DMS153 treated with DMSO at 0.1 percent for 48 hours (cell line): Measurements from ENCODE around the gene RCOR1.

ENCODE experiments used
- DNase-seq: peaks from one replicate; lab custom pipeline; 2025; ENCODE audit not compliant: unreplicated experiment; lab: John Stamatoyannopoulos, UW

Gene RCOR1

GRCh38 chr14:102668291-102668873 lies 75.9 kb downstream of the RCOR1 start:
- DNase-seq = no peak

GRCh38 chr14:102671410-102671809 lies 79.0 kb downstream of the RCOR1 start:
- no peak for DNase-seq

DNA sequence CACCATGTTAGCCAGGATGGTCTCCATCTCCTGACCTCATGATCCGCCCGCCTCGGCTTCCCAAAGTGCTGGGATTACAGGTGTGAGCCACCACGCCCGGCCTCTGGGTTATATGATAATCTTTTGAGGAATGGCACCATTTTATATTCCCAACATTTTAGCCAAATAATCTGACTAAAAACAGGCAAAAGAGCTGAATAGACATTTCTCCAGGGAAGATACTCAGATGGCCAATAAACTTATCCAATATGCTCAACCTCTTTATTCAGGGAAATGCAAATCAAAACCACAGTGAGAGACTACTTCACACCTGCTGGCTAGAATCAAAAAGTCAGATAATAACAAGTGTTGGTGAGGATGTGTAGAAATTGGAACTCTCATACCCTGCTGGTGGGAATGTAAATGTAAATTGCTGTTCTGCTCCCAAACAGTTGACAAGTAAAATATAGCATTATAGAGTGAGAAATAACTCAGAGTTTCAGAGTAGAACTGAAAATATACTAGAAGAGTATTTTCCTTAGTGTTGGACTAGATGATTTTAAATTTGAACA lies 80.0 kb downstream of the RCOR1 start:
- DNase-seq = no peak

DNA sequence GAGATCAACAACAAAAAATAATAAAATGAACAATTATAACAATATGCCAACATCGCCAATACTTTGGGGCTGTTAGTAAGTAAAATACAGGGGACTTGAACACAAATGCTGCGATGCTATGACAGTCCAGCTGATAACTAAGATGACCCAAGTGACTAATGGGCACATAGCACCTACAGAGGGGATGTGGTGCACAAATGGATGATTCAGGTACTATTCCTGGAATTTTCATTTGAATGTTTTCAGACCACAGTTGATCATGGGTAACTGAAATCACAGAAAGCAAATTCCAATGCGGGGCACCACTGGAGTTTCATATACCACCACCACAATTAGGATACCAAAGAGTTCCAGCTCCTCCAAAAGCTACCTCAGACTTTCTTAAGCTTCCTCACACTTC lies 82.9 kb downstream of the RCOR1 start:
- DNase-seq = no peak

GRCh38 chr14:102678394-102678793 lies 85.9 kb downstream of the RCOR1 start:
- no peak for DNase-seq

DNA sequence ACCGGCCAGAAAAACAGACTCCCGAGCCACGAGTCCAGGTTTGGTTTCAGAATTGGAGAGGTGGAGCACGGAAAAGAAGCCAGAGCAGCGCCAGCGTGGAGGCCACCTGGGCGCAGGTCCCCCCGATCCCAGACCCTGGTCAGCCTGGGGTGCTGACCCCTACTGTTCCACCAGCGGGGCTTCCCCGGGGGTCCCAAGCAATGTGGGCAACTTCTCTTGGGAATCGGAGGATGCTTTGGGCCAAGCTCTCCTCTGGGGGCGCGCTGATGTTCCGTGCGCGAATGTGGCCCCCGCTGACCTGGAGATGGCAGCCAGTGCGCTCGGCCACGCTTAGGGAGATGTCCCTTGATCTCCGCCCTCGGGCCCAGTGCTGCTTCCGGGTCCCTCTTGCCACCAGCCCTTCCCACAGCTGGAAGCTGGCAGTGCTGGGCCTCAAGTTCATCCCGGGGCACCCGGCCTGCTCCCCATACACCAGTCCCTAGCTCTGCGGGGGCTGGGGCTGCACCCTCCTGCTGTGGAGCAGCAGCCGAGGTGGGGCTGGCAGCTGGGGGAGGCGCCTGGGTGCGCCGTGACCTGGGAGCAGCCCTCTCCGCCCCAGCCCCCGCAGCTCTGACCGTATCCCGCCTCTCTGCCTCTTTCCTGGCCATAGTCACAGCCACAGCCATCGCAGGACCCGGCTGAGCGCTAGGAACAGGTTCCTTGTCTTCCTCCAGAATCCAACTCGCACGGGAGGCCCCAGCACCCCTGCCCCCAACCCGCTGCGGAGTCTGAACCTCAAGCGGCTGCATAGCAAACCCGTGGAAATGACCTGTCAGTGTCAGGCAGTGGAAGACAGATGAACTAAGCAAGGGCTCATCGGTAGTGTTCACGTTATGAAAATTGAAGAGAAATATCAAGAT lies 91.2 kb downstream of the RCOR1 start:
- DNase-seq = no peak

DNA sequence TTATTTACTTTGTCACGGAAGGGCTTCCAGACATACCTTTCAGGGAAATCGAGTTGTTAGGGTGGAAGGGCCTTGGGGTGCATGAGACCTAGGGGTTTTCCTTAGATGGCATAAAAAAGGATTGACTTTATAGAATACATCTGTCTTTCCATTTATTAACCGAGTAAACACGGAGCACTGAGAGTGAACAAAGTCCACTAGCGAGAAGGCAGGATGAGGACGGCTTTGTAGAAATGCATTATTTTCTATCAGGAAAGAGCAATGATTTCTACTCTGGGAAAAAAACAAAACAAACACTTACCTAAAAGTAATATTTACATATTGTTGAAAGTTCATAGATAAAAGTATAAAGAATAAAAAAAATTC lies 91.8 kb downstream of the RCOR1 start:
- no peak for DNase-seq

DNA sequence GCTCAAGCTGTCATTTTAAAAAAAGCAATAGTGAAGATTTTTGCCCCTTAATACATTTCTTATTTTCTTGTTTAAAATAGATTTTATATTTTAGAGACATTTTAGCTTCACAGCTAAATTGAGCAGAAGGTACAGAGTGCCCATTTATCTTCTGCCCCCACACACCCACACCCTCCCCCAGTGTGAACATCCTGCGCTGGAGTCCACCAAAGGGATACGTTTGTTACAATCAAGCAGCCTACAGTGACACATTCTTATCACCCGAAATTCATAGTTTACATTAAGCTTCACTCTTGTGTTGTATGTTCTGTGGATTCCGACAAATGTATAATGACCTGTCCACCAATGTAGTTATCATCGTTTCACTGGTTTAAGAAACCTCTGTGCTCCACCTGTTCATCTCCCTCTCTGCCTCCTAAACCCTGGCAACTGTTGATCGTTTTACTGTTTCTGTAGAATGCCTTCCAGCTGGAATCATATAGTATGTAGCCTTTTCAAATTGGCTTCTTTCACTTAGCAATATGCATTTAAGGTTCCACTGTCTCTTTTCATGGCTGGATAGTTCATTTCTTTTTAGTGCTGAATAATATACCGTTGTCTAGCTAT lies 93.8 kb downstream of the RCOR1 start:
- DNase-seq = no peak

DNA sequence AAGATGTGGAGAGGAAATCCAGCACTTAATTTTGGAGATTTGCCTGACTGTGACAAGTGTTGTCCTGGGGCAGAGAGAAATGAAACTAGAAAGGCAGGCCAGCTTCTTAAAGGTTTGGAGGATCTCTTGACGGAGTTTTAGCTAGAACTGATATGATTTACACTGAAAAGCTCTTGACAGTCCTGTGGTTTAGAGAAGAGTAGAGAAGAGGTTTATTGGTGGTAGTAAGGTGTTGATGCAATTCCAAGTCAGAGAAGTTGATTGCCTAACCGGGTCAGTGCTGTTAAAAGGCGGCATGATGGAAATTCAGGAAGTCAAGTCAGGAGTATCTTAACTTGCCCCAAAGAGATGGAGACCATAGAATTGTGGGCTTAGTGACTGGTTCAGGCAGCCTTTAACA lies 95.8 kb downstream of the RCOR1 start:
- no peak for DNase-seq

DNA sequence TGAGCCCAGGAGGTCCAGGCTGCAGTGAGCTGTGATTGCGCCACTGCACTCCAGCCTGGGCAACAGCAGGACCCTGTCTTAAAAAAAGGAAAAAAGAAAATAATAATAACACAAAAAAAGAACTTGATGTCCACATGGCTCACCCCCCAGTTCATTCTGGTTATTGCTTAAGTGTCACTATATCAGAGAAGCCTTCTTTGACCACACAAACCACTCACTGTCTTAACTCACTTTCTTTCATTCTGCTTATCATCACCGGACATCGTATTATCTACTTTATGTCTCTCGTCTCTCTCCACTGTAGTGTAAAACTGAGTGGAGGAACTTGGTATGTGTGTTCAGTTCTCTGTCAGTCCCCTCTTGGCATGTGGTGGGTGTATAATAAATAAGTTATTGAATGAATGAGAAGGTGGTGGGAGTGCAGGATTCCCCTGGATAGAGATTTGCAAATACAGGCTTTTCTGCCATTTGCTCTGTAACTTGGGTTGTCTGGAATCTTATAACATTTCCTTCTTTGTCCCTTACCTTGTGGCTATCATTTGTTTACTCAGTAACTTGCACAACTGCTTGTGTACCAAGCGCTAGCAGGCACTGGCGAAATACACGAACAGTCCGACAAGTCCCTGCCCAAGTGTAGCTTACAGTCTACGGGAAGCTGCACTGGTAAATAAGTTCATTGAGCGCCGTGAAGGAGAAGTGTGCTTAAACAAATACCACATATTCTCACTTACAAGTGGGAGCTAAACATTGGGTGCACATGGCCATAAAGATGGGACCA lies 98.2 kb downstream of the RCOR1 start:
- DNase-seq = no peak

GRCh38 chr14:102691763-102692162 lies 99.3 kb downstream of the RCOR1 start:
- DNase-seq = no peak

DNA sequence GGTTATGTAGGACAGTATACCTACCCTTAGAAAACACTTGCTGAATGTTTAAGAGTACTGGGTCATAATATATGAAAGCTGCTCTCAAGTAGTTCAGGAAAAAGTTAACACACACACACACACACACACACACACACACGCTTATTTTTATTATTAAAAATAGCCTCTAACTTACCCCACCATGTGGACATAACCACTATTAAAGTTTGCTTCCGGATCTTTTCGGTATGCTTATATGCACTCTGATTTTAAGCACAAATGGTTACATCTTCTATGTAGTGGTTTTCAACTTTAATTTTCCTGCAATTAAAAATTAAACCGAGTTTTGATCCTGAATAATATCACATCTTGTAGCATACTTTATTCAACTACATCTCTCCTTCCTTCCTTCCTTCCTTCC lies 99.9 kb downstream of the RCOR1 start:
- DNase-seq = no peak

DNA sequence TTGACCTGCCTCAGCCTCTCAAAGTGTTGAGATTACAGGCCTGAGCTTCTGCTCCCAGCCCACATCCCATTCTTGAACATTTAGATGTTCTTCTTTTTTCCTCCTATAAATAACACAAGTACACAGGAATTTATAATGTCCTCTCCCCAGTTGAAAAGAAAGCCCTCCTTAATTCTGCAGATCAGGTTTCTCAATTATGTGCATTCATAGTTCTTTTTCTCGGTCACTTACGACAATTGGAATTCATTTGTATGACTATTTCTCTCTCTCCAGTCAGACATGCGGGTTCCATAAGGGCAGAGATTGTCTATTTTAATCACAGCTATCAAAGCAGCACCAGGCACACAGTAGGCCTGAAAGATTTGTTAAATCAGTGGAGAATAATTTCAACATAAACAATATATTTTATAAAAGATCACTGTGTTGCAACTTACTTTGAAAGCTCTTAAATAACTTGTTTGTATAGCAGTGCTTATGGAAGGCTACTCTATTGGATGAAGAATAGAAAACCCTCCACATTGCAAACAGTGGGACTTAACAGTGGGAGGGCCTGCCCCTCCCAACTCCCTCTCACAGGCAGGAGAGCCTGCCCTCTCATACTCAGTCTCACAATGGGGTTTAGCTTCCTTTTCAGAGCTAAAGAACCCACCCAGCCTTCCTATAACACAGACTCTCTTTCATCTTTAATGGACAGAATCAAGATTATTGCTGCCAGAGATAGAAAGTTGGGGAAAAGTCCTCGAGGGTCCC lies 100.7 kb downstream of the RCOR1 start:
- DNase-seq = no peak

DNA sequence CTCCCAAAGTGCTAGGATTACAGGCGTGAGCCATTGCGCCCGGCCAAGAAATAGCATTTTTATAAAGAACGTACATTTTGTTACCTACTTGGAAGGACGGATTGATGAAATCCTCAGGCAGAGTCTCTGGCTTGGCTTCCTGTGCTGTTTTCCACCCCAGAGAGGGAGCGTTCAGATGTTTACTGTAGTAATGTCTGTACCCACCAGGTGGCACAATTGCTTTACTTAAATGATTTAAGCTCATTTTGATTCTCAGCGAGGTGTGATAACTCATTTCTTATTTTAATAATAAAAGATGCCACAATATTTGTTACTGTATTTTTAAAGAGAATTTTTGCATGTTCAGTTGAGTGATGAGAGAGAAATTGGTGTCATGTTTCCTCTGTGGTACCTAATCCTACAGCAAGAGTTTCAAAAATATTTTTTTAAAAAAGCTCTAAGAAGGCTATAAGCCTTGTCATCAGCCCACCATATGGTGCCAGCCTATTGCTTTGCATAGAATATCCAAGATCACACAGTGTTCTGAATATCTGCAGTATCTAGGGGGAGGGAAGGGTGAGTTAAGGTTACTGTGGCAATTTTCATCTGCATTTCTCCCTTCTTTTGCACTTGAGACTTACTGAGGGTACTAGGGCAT lies 102.2 kb downstream of the RCOR1 start:
- DNase-seq = peak; percentile 5

GRCh38 chr14:102695167-102695555 lies 102.7 kb downstream of the RCOR1 start:
- DNase-seq = no peak

DNA sequence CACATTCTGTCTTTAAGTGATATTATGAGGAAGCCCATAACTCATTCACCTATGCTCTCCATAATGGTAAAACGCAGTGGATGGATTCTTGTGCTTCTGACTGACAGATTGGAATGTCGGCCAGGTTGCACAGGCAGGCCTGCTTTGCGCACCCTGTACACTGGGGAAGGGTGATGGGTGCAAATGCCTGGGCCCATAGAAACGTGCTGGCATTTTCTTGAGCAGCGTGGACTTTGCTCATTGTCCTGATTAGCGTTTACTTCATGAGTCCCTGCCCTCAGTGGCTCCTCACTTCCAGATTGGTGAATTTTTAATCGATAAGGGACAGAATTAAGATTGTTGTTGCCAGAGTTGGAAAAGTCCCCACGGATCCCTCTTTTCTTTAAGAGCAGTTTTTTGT lies 103.9 kb downstream of the RCOR1 start:
- no peak for DNase-seq

DNA sequence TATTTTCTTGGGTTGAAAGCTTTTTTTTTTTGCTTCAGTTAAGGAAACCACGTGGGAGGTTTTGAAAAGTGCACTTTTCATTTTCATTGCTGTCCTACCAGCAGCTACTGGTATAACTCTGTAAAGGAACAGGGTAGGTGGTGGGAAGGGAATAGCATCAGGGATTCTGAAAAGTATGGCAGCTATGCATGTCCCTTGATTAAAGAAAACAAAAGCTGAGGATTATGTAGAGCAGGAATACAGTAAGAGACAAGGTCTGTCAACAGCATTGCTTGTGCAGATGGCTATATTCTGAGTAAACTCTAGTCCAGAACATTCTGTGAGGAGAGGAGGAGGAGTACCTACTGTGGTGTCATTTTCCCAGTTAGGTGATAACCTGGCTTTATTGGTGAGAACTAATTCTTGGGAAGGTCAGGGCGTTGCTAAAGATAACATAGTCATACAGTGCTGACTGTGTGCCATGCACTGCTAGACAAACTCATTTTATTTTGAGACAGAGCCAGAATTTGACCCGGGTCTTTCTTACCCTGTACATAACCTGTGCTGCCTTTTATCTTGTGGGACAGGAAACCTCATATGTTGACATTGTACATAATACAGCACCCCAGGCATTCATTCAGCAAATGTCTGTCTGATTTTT lies 104.5 kb downstream of the RCOR1 start:
- DNase-seq = no peak

- no peak for DNase-seq
Observed at GRCh38 chr14:102697501-102697900, 105.1 kb downstream of the RCOR1 start.

DNA sequence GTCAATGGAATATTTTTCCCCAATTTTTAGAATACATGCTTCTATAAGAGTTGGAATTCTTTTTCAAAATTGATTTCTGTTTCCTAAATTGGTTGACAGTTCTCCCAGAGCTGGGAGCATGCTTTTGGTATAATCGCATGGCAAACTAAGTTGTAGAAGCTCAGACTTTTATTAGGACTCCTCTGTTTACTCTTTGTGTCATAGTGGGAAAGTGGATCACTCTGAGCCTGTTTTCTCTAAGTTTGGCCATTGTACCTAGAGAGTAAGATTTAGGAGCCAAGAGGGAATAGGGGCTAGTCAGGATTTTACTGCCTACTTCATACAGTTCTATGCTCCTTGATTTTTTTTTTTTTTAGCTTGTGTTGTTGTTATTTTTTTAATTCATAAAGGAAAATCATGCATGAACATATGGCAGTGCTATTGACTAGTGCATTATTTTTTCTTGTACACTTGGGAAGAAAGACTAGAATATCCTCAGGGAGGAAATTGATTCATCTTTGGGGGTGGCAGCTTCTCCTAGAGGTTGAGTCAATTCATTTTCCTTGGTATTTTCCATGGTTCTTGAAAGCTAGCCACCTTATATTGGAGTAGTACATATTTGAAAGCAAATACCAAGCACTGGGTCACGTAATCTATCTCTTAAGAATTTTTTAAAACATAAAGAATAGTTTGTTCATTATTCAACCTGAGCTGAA lies 107.1 kb downstream of the RCOR1 start:
- DNase-seq = no peak
